HFFc6 (cell line): ENCODE measurements around the gene POP5. TPM values are rescaled to one million over a fixed set of nuclear protein-coding genes. Genes with fewer than 3 reads are reported as not detected.

Experiments
- DNase-seq: peaks from one replicate; pipeline ENCODE4 v3.0.0-alpha.2; 2018
- H3K27ac Mint-ChIP-seq: 2 replicates; pipeline ENCODE4 v1.8.0; 2020; ENCODE audit warnings: mild to moderate bottlenecking, mixed read lengths
- H3K27me3 Mint-ChIP-seq: 2 replicates; pipeline ENCODE4 v1.8.0; 2021; ENCODE audit warnings: mild to moderate bottlenecking, moderate library complexity, mixed read lengths; ENCODE audit not compliant: insufficient read depth
- H3K36me3 Mint-ChIP-seq: 2 replicates; pipeline ENCODE4 v1.8.0; 2021; ENCODE audit warnings: low read depth, mixed read lengths
- H3K4me1 Mint-ChIP-seq: 2 replicates; pipeline ENCODE4 v1.8.0; 2020; ENCODE audit warnings: low read depth, mixed read lengths
- H3K4me3 Mint-ChIP-seq: 2 replicates; pipeline ENCODE4 v1.8.0; 2020; ENCODE audit warnings: mild to moderate bottlenecking, moderate library complexity, mixed read lengths
- H3K9me3 Mint-ChIP-seq: 2 replicates; pipeline ENCODE4 v1.8.0; 2020; ENCODE audit warnings: mild to moderate bottlenecking, mixed read lengths
- CTCF ChIP-seq: fragments of 200-600 bp; sonication (generic); IDR thresholded peaks from 2 replicates; pipeline ENCODE4 v1.5.0; 2021; ENCODE audit warnings: antibody characterized with exemption, mild to moderate bottlenecking
- total RNA-seq, 6 experiments: library from RNA; stranded (reverse); fragmentation: NEBNext Ultra II Directional; extraction: Animal tissue kit (Norgen Biotek cat#: 25700); gene quantifications; 2 replicates in 1 of 6; 3 replicates in 5 of 6; pipeline ENCODE4 v1.2.3, GENCODE V29; 2021

POP5 gene
- total RNA-seq, 6 experiments from 2014 or later: 56.5 to 63.4 (median 60.6) TPM

DNA sequence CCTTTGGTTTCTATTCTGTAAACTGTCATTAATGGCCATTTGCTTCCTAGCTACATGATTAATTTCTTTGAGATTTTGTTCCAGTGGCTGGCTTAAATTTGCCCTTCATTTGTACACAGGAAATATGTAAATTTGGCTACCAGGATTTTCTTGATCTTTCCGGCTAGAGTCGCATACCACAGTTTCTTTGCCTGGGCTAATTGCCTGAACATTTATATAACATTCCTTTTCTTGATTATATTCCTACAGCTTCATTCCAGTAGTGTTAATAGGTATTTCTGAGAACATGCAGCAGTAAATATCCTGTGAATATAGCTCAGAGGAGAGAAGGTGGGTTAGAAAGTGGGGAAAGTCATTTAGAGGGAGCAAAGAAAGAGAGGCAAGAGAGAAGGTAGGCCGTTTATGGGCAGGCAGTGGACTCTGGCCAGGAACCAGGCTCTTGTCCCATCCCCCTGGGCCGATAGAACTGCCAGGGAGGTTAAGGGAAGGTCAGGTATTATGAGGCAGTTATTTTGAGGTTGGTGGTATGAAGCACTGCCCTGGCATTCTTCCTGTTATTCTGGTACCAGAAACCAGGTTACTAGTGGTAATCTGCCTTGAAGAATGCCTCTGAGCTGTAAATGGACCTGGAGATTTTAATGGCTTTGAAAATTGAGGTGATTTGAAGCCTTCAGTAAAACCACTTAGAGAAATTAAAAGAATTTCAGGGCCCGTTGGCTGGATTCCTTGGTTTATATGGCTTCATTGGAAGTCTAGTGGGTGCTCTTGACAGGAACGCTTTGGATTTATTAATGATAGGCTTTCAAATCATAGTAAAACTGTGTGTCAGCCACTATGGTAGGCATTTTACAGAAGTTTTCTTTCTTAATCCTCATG lies 42.7 kb downstream of the POP5 start:
- peak overlapping the region; percentile 68 for H3K27ac Mint-ChIP-seq
- peaks cover 26% of the 10 kb centered on the region for H3K36me3 Mint-ChIP-seq

GRCh38 chr12:120537856-120538220 lies 43.4 kb downstream of the POP5 start:
- Mint-ChIP-seq H3K27ac (peak overlapping the region; percentile 68), H3K36me3 (peaks cover 25% of the 10 kb centered on the region), H3K27me3 (no peaks in the 10 kb centered on the region; the same call in 1 of the 2 replicates), H3K4me3 (peak overlapping the region; percentile 96), H3K9me3 (no peaks in the 10 kb centered on the region), H3K4me1 (peaks cover 57% of the 10 kb centered on the region)
- no peak for TF ChIP-seq CTCF
- no peak for DNase-seq

More for the DNA sequence above, 42.7 kb downstream of the POP5 start:
- Mint-ChIP-seq H3K4me1 (peaks cover 57% of the 10 kb centered on the region), H3K27me3 (no peaks in the 10 kb centered on the region), H3K4me3 (peak overlapping the region; percentile 96), H3K9me3 (no peaks in the 10 kb centered on the region)
- peak; percentile 71 for DNase-seq
- no peak for TF ChIP-seq CTCF

- peaks cover 57% of the 10 kb centered on the region for H3K4me1 Mint-ChIP-seq
- no peaks in the 10 kb centered on the region; the same call in 1 of the 2 replicates for H3K27me3 Mint-ChIP-seq
- H3K9me3 Mint-ChIP-seq: no peaks in the 10 kb centered on the region
- H3K27ac Mint-ChIP-seq: no peak overlapping the region
- H3K4me3 Mint-ChIP-seq: peak overlapping the region; percentile 96
- peaks cover 22% of the 10 kb centered on the region for H3K36me3 Mint-ChIP-seq
- DNase-seq: no peak
- TF ChIP-seq CTCF: no peak
Observed at GRCh38 chr12:120536064-120536791, 45.0 kb downstream of the POP5 start.

DNA sequence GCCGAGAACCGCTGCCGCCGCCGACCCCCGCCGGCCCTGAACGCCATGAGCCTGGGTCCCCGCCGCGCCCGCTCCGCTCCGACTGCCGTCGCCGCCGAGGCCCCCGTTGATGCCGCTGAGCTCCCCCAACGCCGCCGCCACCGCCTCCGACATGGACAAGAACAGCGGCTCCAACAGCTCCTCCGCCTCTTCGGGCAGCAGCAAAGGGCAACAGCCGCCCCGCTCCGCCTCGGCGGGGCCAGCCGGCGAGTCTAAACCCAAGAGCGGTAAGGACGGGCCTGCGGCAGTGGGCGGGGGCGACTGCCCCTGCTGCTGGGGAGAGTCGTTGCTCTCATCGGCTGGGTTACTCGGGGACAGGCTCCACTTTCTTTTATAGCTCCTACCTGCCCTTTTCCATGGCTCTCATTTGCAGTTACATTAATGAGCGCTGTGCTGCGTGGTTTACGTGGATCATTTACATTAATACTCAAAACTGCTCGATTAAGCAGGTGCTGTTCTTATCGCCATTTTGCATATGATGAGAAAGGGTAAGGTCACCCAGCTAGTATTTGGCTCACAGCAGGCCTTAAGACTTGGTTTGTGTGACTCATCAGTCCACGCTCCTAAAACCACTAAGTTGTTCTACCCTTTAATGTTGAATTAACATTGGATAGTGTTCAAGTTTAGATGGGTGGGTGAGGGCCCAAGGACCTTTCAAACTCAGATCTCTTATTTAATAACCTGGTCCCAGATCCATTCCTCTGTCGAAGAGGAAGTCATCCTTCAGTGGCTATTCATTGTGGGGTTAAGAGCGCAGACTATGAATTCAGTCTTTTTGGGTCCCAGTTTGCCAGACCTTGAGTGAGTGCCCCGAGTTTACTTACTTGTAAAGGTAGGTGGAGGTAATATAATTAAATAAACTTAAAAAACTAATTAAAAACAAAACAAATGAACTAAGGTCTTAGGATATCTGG lies 46.2 kb downstream of the POP5 start:
- peaks cover 54% of the 10 kb centered on the region for H3K4me1 Mint-ChIP-seq
- H3K36me3 Mint-ChIP-seq: peaks cover 22% of the 10 kb centered on the region
- no peak for TF ChIP-seq CTCF
- peak overlapping the region; percentile 96 for H3K4me3 Mint-ChIP-seq
- no peaks in the 10 kb centered on the region for H3K9me3 Mint-ChIP-seq
- no peaks in the 10 kb centered on the region; the same call in 1 of the 2 replicates for H3K27me3 Mint-ChIP-seq
- peak overlapping the region; percentile 90 for H3K27ac Mint-ChIP-seq
- DNase-seq: peak; percentile 70

DNA sequence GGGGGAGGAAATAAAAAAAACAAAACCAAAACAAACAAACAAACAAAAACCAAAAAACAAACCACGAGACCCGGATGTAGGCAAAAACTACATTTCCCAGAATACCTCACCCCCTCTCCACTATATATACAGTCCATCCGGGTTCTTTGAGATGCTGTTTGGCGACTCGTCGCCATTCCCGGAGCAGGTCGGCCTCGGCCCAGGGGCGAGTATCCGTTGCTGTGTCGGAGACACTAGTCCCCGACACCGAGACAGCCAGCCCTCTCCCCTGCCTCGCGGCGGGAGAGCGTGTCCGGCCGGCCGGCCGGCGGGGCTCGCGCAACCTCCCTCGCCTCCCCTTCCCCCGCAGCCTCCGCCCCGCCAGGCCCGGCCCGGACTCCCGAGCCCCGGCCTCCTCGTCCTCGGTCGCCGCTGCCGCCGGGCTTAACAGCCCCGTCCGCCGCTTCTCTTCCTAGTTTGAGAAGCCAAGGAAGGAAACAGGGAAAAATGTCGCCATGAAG lies 46.9 kb downstream of the POP5 start, which contains the start of gene RNF10:
TSS of gene RNF10 (plus strand) at position 154 of the 500 bp plus-strand sequence. CDS start 456 bp downstream, outside the sequence.
- Mint-ChIP-seq H3K4me3 (peak within 1 kb of the TSS; percentile 96), H3K4me1 (peaks cover 54% of the 10 kb centered on the region), H3K27ac (peak within 1 kb of the TSS; percentile 90), H3K9me3 (no peaks in the 10 kb centered on the region), H3K36me3 (peaks cover 22% of the 10 kb centered on the region), H3K27me3 (no peaks in the 10 kb centered on the region; the same call in 1 of the 2 replicates)
- TF ChIP-seq CTCF: no peak
- peak; percentile 87 for DNase-seq
